Stimulated activated CD4-positive, alpha-beta T cell treated with anti-CD3 and anti-CD28 coated beads, Interleukin-15, amount 100 ng/mL, for 1 hour (primary cell): ENCODE data around the gene PIGH.
"Not testable (repeated sequence)": the region's sequence is repeated elsewhere in the genome, so short reads cannot be mapped to it uniquely, and the experiment has no call there.

Source experiments
- DNase-seq, 2 donors: peaks; one replicate each; pipeline ENCODE4 v3.0.0-alpha.2; 2020; ENCODE audit warnings: low read depth in 1 of 2, low spot score in 1 of 2

The PIGH gene

DNA sequence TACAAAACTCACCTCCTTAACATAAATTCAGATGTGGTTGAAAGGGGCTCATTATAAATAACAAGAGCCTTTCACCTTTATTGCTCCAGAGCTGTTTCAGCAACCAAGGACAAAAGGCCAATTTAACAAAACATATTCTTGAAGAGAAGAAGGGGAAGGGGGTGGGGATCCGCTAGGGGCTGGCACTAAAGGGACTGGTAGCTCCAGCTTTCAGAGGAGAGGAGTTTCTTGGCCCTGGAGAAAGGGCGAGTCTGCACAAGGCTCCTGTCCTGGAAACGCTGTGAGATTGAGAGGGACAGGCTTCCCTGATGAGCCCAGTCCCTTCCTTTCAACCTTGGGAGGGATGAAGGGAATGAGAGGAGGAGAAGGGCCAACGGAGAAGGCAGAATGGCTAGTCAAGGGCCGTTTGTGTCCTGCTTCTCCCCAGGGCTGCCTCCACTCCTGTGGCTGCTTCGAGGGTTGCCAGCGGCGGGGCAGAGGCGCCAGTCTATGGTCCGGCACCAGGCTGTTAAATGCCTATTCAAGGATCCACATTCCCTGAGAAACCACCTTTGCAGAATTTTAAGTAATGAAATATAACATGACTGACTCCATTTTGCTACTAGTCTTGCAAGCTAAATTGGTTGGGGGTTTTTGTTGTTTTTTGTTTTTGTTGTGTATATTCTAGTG is 9.7 kb upstream of the PIGH start:
- DNase-seq: no peak

DNA sequence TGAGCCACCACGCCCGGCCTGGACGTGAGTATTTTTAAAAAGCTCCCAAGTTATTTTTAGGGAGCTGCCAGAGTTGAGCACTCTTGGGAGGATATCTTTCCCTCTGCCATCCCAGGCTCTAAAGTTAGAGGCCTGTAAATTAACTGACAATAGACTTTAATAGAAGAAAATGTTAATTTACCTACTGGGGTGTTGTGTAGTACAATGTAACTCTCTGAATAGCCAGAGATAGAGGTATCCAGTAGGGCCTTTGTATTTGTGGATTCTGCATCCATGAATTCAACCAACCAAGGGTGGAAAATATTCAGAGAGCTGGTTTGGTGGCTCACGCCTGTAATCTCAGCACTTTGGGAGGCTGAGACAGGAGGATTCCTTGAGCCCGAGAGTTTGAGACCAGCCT is 7.6 kb upstream of the PIGH start:
- DNase-seq: no peak

DNA sequence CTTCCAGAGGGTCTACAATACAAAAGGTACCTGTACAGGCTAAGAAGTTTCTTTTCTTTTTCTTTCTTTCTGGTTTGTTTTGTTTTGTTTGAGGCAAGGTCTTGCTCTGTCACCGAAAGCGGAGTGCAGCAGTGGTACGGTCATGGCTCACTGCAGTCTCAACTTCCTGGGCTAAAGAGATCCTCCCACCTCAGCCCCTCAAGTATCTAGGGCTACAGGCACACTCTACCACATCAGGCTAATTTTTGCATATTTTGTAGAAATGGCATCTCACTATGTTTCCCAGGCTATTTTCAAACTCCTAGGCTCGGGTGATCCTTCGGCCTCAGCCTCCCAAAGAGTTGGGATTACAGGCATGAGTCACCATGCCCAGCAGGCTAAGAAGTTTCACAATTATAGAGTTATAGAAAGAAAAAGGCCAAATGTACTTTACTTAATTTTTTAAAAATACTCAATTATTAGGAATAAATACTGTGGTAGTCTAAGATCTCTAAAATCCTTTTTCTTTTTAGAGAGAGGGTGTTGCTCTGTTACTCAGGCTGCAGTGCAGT is 3.0 kb upstream of the PIGH start:
- no peak for DNase-seq

DNA sequence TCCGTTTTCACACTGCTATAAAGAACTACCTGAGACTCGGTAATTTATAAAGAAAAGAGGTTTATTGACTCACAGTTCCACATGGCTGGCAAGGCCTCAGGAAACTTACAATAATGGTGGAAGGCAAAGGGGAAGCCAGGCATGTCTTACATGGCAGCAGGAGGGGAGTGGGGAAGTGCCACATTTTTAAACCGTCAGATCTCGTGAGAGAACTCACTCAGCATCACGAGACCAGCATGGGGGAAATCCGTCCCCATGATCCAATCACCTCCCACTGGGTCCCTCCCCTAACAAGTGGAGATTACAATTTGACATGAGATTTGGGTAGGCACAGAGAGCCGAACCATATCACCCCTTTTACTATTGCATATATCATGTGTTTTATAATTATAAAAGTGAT is 2.0 kb upstream of the PIGH start:
- no peak for DNase-seq

DNA sequence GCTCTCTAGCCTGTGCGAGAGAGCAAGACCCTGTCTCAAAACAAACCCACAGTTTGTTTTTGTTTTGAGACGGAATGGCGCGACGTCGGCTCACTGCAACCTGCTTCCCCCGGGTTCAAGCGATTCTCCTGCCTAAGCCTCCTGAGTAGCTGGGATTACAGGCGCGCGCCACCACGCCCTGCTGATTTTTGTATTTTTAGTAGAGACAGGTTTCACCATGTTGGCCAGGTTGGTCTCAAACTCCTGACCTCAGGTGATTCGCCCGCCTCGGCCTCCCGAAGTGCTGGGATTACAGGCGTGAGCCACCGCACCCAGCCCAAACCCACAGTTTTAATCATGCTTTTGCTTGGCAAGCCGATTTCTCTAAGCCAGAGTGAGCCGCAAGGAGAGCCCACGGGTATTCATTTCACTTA is 500 bp upstream of the PIGH start:
- not testable (repeated sequence) for DNase-seq

GRCh38 chr14:67595392-67595791 is 4.7 kb downstream of the PIGH start:
- no peak for DNase-seq

DNA sequence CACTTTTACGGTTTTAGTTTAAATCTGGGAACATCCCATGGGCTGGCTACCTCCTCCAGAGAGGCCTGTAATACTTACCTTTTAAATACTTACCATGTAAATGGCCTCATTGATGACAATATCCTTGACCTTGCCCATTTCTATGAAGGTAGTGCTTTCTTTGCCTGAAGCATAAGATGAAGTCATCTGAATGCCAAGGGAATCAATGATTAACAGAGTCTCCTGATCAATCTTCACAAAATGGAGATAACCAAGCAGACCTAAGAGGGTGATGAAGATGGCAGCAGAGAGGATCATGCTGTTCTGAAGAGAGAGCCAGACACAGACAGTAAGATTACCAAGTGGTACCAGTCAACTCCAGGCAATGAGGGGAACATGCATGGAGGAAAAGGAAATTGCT is 6.4 kb downstream of the PIGH start:
- DNase-seq: not testable (repeated sequence)

- DNase-seq: no peak
Measured at GRCh38 chr14:67589204-67589770, 10.8 kb downstream of the PIGH start.

- DNase-seq: no peak
Measured at GRCh38 chr14:67586369-67586768, 13.7 kb downstream of the PIGH start.

- no peak for DNase-seq
Measured at GRCh38 chr14:67584978-67585377, 15.1 kb downstream of the PIGH start.

DNA sequence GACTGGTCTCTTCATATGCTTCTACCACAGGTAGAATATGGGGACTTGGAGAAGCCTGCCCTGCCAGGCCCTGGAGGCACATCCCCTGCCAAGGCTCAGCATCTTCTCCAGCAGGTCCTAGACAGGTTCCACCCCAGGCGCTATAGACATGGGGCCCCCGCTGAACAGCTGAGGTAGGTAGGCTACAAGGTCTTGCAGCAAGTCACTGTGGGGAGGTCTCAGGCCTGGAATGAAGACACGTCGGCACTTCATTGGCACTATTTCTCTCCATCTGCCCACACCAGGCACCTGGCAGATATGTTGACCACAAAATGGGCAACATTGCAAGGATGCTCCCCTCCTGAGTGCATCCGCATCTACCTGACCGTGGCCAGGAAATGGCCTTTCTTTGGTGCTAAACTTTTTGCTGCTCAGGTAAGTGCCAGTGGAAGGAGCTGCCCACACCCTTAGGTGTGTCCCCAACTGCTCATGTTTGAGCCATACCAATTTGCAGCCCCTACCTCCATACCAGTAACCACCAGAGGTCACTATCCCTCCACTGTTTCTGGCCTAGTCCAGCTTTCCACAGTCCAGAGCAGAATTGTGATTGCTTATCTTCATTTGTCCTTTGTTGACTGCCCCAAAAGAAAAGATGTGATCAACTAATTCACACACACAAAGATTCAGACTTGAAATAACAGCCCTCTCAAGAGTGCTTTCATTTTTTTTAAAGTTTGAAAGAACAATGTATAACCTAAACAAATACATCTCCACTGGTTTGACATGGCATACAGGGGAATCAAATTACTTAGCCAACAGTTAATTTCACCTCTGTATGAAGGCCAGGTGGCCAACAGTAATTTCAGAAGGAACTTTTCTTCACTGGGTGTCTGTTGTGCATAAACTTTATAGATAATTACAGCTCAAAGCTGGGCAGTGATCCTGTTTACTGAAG is 16.1 kb downstream of the PIGH start:
- no peak for DNase-seq

DNA sequence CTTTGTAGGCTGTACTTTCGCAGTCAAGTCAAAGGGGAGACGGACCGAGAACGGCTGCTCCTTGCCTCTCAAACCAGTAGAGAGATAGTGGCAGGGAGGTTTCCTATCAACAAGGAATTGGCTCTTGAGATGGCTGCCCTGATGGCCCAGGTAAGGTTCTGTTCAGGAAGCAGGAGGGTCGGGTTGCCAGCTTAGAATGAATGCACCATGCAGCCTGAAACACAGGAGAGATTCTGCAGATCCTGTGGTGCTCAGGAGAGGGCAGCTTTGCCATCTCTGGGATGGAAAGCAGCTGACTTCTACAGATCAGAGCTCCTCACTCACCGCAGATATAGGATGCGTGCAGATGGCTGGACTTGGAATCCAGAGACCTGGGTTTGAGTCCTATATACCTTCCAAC is 18.0 kb downstream of the PIGH start:
- no peak for DNase-seq

DNA sequence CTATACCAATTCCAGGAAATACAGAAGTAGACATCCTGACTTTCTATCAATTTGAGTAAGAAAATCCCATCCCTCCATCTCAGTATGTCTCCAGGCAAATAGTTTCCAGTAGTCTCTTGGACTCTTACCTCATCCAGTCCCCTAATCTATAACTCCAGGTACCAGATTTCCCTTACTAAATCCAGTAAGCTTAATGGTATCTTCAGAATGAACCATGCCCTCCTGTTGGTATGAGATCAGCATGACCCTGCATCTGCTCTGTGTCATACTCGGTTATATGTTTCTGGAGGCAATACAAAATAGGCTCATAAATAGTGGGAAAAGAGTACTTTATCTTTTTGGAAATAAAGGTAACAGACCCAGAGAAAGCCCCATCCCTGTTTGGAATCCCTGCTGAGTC is 18.4 kb downstream of the PIGH start:
- no peak for DNase-seq

DNA sequence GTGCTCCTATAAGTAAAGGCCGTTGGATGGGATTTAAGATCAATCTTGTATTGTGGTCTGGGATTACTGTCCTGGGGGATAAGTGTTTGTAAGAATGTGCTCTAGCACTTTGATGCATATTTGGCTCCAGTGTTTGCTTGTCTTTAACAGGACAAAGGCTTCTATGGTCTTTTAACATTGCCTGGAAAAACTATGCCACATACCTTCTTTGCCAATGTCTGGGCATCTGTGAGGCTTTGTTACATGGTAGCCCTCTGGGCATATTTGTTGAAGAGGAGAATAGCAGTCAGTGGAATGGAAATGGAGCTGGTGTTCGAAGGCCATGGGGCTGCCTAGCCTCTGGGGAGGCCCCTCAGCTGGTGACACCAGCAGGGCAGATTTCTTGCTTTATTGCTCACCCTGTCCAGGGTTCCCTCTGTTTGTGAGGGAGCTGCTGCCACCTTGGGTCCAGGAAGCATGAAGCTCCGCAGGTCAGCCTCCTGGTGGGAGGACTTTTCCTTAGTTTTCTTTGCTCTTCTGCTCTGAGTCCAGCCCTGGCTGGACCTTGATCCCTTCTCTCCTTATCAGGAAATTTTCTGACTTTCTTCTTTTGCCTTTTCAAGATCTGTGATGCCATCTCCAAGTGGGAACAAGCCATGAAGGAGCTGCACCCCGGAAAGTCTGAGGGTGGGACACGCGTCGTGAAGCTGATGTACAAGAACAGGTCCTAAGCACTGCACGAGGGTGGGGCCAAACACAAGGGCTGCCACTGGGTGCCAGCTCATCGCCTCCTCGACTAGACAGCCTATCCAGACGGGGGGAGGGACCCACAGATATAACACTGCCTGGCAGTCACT is 19.5 kb downstream of the PIGH start:
- no peak for DNase-seq

GRCh38 chr14:67579636-67580035 is 20.4 kb downstream of the PIGH start:
- no peak for DNase-seq

DNA sequence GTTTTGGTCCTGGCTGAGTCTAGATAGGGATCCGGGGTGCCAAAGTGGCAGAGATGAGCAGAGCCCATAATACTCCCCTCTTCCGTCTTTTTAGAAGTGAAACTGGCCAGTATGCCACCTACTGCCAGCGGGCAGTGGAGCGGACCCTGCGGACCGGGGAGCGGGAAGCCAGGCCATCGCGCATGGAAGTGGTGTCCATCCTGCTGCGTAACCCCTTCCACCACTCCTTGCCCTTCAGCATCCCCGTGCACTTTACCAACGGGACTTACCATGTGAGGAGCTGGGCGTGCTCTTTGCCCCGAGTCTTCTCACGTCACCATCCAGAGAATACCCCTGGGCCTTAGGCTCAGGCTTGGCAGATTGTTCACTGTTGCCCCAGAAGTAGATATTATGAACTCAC is 21.0 kb downstream of the PIGH start:
- DNase-seq: no peak

GRCh38 chr14:67577909-67578749 is 21.9 kb downstream of the PIGH start:
- no peak for DNase-seq

- no peak for DNase-seq
Measured at GRCh38 chr14:67577181-67577808, 22.8 kb downstream of the PIGH start.

DNA sequence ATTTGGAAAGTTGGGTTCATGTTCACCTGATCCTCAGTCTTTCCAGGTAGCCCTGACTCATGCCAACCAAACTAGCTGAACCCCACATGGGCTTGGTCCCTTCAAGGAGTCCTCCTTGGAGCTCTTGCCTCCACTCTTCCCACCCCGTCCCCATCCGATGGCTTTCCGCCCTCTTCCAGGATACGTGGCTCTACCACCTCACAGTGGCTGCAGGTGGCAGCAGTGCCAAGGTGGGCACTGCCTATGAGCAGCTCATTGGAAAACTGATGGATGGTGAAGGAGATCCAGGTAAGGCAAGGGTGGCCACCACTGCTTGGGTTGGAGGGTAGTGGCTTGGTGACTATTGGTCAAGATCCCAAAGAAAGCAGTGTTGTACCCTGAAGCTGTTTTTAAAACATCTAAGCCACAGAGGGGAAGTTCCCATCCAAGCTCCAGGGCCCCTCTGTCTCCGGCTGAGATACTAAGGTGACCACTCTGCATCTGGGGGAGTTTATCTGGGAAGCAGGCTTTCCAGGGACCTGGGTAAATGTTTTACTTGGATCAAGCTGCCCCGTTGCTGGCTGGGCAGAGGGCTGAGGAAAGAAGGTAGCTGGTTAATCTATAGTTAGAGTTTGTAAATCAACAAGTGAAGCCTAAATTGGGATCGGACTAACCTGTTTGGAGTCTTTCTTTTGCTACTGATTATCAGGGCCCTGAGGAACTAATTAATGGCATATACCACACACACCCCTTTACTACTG is 23.7 kb downstream of the PIGH start:
- DNase-seq: no peak
